ENCODE data around the gene NSD2. TPM values are rescaled to one million over a fixed set of nuclear protein-coding genes. Genes with fewer than 3 reads are reported as not detected.

NSD2 gene
- polyA plus RNA-seq, 1 donor (not counting 4 experiments of a cell fraction or from before 2014, with no cell fraction given), result 22.6 TPM

GRCh38 chr4:1830642-1831228 lies 40.5 kb upstream of the NSD2 start:
- H3K9me1 ChIP-seq (ENCODE audit: control insufficient read depth, extremely low read depth, insufficient read depth, low read length), result no peaks in the 10 kb centered on the region

GRCh38 chr4:1831331-1831730 lies 39.9 kb upstream of the NSD2 start:
- TF ChIP-seq EZH2 (IDR thresholded peaks at IDR 0.05; ENCODE audit: low read length) (no peak), CTCF (optimal IDR thresholded peaks at IDR 0.05 in 1 of 3, IDR thresholded peaks at IDR 0.05 in 1 of 3, conservative IDR thresholded peaks at IDR 0.05 in 1 of 3; ENCODE audit: extremely low read depth in 1 of 3, insufficient read depth in 2 of 3, low read length in 3 of 3) (no peak)
- Histone ChIP-seq H4K20me1 (ENCODE audit: control insufficient read depth, extremely low read depth, insufficient read depth, low read length) (no peaks in the 10 kb centered on the region), H3K9ac (ENCODE audit: control insufficient read depth, extremely low read depth, insufficient read depth, low read length) (no peak overlapping the region), H3K27me3 (ENCODE audit: control insufficient read depth, extremely low read depth, insufficient read depth, low read length) (no peaks in the 10 kb centered on the region), H3K36me3 (ENCODE audit: control insufficient read depth in 2 of 2, extremely low read depth in 1 of 2, insufficient read depth in 2 of 2, low read length in 2 of 2) (peaks cover 31 to 42% of the 10 kb centered on the region in 2 experiments), H2AFZ (ENCODE audit: control insufficient read depth, low read length) (no peak overlapping the region), H3K27ac (ENCODE audit: control insufficient read depth, insufficient read depth, low read length) (no peak overlapping the region), H3K9me1 (ENCODE audit: control insufficient read depth, extremely low read depth, insufficient read depth, low read length) (no peaks in the 10 kb centered on the region), H3K79me2 (ENCODE audit: control insufficient read depth, insufficient read depth, low read length) (peaks cover 3% of the 10 kb centered on the region), H3K9me3 (ENCODE audit: control insufficient read depth, low read depth, low read length) (no peaks in the 10 kb centered on the region), H3K4me3 (ENCODE audit: control insufficient read depth in 2 of 3, extremely low read depth in 1 of 3, insufficient read depth in 2 of 3, low read depth in 1 of 3, low read length in 3 of 3) (no peak overlapping the region), H3K4me2 (ENCODE audit: control insufficient read depth, extremely low read depth, insufficient read depth, low read depth, low read length) (no peak overlapping the region), H3K4me1 (ENCODE audit: control insufficient read depth, extremely low read depth, insufficient read depth, low read length) (no peaks in the 10 kb centered on the region)
- DNase-seq (ENCODE audit: low read depth, low spot score) (no peak), FAIRE-seq (no peak)
- dilution Hi-C loops (cut with MboI; ENCODE audit: extremely low pct_ligation_motif_present, low sequenced_read_pairs), result no loop called here

More at GRCh38 chr4:1830642-1831228, 40.5 kb upstream of the NSD2 start:
- no peak for DNase-seq (ENCODE audit: low read depth, low spot score)
- no peak overlapping the region for H2AFZ ChIP-seq (ENCODE audit: control insufficient read depth, low read length)
- no peak overlapping the region for H3K4me3 ChIP-seq (ENCODE audit: control insufficient read depth in 2 of 3, extremely low read depth in 1 of 3, insufficient read depth in 2 of 3, low read depth in 1 of 3, low read length in 3 of 3)
- H3K4me2 ChIP-seq (ENCODE audit: control insufficient read depth, extremely low read depth, insufficient read depth, low read depth, low read length), result no peak overlapping the region
- H3K27ac ChIP-seq (ENCODE audit: control insufficient read depth, insufficient read depth, low read length), result no peak overlapping the region
- dilution Hi-C loops (cut with MboI; ENCODE audit: extremely low pct_ligation_motif_present, low sequenced_read_pairs), result no loop called here
- peaks cover 28 to 44% of the 10 kb centered on the region in 2 experiments for H3K36me3 ChIP-seq (ENCODE audit: control insufficient read depth in 2 of 2, extremely low read depth in 1 of 2, insufficient read depth in 2 of 2, low read length in 2 of 2)
- H3K4me1 ChIP-seq (ENCODE audit: control insufficient read depth, extremely low read depth, insufficient read depth, low read length), result no peaks in the 10 kb centered on the region
- no peak for TF ChIP-seq EZH2 (IDR thresholded peaks at IDR 0.05; ENCODE audit: low read length)
- no peak for TF ChIP-seq CTCF (optimal IDR thresholded peaks at IDR 0.05 in 1 of 3, IDR thresholded peaks at IDR 0.05 in 1 of 3, conservative IDR thresholded peaks at IDR 0.05 in 1 of 3; ENCODE audit: extremely low read depth in 1 of 3, insufficient read depth in 2 of 3, low read length in 3 of 3)
- no peaks in the 10 kb centered on the region for H3K9me3 ChIP-seq (ENCODE audit: control insufficient read depth, low read depth, low read length)
- H3K27me3 ChIP-seq (ENCODE audit: control insufficient read depth, extremely low read depth, insufficient read depth, low read length), result no peaks in the 10 kb centered on the region
- no peak overlapping the region for H3K9ac ChIP-seq (ENCODE audit: control insufficient read depth, extremely low read depth, insufficient read depth, low read length)
- H4K20me1 ChIP-seq (ENCODE audit: control insufficient read depth, extremely low read depth, insufficient read depth, low read length), result no peaks in the 10 kb centered on the region
- no peak for FAIRE-seq
- peaks cover 2% of the 10 kb centered on the region for H3K79me2 ChIP-seq (ENCODE audit: control insufficient read depth, insufficient read depth, low read length)
